Cardiac atrium fibroblast (primary cell): ENCODE data around the gene CD19. TPM values are rescaled to one million over a fixed set of nuclear protein-coding genes. Genes with fewer than 3 reads are reported as not detected.

ENCODE experiments used
- total RNA-seq: library from RNA; depleted of rRNA; stranded (reverse); fragments of >200 nt; gene quantifications from 2 replicates; pipeline ENCODE4 v1.2.3, GENCODE V29; 2015

CD19 gene
- total RNA-seq = 1.3 TPM in 1 of 2 replicates, not detected in the other

DNA sequence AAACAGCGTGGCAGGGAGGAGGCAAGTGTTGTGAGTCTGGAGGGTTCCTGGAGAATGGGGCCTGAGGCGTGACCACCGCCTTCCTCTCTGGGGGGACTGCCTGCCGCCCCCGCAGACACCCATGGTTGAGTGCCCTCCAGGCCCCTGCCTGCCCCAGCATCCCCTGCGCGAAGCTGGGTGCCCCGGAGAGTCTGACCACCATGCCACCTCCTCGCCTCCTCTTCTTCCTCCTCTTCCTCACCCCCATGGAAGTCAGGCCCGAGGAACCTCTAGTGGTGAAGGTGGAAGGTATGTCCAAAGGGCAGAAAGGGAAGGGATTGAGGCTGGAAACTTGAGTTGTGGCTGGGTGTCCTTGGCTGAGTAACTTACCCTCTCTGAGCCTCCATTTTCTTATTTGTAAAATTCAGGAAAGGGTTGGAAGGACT is at the start of gene CD19:
TSS of gene CD19 (plus strand) at position 171 of the 425 bp plus-strand sequence. CDS start at position 201, 30 bp downstream.

DNA sequence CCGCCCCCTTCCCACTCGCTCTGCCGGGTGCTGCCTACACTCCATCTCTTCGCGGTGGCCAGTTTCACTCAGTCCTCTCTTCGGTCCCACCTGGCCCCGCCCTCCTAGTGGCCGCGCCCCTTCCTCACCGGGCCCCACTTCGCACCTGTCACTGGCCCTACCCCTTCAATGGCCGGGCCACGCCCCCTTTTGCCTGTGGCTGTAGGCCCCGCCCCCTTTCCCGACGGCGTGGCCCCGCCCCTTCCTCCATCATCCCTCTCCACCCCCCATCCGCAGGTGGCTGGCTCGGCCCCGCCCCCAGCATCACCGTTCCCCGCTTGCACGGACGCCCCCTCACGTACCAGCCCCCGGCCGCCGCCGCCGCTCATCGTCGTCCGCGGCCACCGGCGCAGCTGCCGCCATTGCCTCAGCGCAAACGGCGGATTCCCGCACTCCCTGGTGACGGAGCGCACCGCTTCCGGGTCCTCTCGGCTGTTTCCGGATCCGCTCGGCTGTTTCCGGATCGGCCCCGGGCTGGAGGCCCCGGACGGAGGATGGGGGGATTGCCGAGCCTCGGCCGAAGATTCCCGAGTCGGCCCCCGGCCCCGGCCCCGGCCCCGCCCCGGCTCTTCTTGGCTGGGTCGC is 6.9 kb upstream of the CD19 start, which contains the start of gene RABEP2:
TSS of gene RABEP2 (minus strand) at position 477 of the 624 bp plus-strand sequence. CDS start at position 402, 75 bp downstream.

GRCh38 chr16:28950648-28951409 is 19.1 kb downstream of the CD19 start, which contains the start of gene NFATC2IP:
NFATC2IP (plus strand) TSS chr16:28950937; CDS start chr16:28951012, 75 bp downstream.

GRCh38 chr16:28974437-28975157 is 42.8 kb downstream of the CD19 start, which contains the start of gene SPNS1:
SPNS1 (plus strand) TSS chr16:28974778; CDS start chr16:28975152, 374 bp downstream.

DNA sequence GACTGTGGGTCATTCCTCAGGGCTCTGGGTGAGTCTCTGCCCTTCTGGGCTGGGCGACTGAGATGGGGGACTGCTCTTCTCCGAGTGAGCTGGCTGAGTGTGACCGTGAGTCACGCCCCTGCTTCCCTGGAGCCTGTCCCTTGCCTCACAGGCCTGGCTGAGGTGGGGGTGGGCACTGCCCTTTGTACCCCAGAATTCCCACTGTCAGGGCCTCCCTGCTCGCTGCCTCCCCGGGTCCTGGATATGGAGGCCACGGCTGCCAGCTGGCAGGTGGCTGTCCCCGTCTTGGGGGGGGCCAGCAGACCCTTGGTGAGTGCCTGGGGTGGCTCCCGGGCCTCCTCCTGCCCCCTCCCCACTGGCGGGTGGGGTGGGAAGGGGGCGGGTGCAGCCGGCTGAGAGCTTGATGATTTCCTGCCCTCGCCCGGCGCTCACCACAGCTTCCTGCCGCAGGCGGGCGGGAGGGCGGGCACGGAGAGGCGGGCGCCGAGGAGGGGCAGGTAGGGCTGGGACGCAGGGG is 52.9 kb downstream of the CD19 start, which contains the start of gene LAT:
TSS of gene LAT (plus strand) at position 434 of the 517 bp plus-strand sequence. CDS start 366 bp downstream, outside the sequence.

Other genes starting within 250 kb of the CD19 start
- 156 and 183 TPM in 2 replicates for gene EIF3C, start 220.5 kb upstream of the CD19 start, total RNA-seq
- not detected in 2 replicates for gene NPIPB9, start 180.2 kb upstream of the CD19 start, total RNA-seq
- 35.6 and 58.0 TPM in 2 replicates for gene ATXN2L, start 109.0 kb upstream of the CD19 start, total RNA-seq
- gene TUFM, start 85.6 kb upstream of the CD19 start, total RNA-seq = 101 and 102 TPM in 2 replicates
- gene SH2B1, start 68.1 kb upstream of the CD19 start, total RNA-seq = 19.8 and 31.4 TPM in 2 replicates
- under 0.01 TPM in 1 of 2 replicates, not detected in the other for gene ATP2A1, start 53.5 kb upstream of the CD19 start, total RNA-seq
- 18.6 and 27.1 TPM in 2 replicates for gene RABEP2, start 6.7 kb upstream of the CD19 start, total RNA-seq
- 12.2 and 13.0 TPM in 2 replicates for gene NFATC2IP, start 19.0 kb downstream of the CD19 start, total RNA-seq
- 50.9 and 56.7 TPM in 2 replicates for gene SPNS1, start 42.8 kb downstream of the CD19 start, total RNA-seq
- gene LAT, start 53.1 kb downstream of the CD19 start, total RNA-seq = 0.49 and 1.1 TPM in 2 replicates